Subcutaneous abdominal adipose tissue (tissue), 5 donors: ENCODE data around the gene CD59.
"Not testable (repeated sequence)": the region's sequence is repeated elsewhere in the genome, so short reads cannot be mapped to it uniquely, and the experiment has no call there.

Source experiments
- H3K27ac ChIP-seq: one replicate; pipeline ENCODE4 v1.7.0; 2013; ENCODE audit warnings: low read depth, mild to moderate bottlenecking, inconsistent platforms, low read length, moderate library complexity
- H3K27me3 ChIP-seq, 5 donors: one replicate each; pipeline ENCODE4 v1.7.0; 2013; ENCODE audit warnings: low read length in 5 of 5, inconsistent platforms in 1 of 5; ENCODE audit not compliant: control insufficient read depth in 5 of 5, insufficient read depth in 4 of 5
- H3K36me3 ChIP-seq, 5 donors: one replicate each; pipeline ENCODE4 v1.7.0; 2013; ENCODE audit warnings: low read length in 5 of 5; ENCODE audit not compliant: control insufficient read depth in 5 of 5, insufficient read depth in 5 of 5
- H3K4me1 ChIP-seq, 5 donors: one replicate each; pipeline ENCODE4 v1.7.0; 2013; ENCODE audit warnings: low read length in 5 of 5, mild to moderate bottlenecking in 3 of 5, moderate library complexity in 1 of 5; ENCODE audit not compliant: control insufficient read depth in 5 of 5, insufficient read depth in 5 of 5
- H3K4me3 ChIP-seq, 5 donors: one replicate each; pipeline ENCODE4 v1.7.0; 2013; ENCODE audit warnings: low read length in 5 of 5, low read depth in 1 of 5
- H3K9ac ChIP-seq, 5 donors: one replicate each; pipeline ENCODE4 v1.7.0; 2013; ENCODE audit warnings: low read length in 5 of 5, mild to moderate bottlenecking in 4 of 5, moderate library complexity in 3 of 5
- H3K9me3 ChIP-seq, 5 donors: one replicate each; pipeline ENCODE4 v1.7.0; 2013; ENCODE audit warnings: low read length in 5 of 5; ENCODE audit not compliant: control insufficient read depth in 5 of 5
- donor health status: healthy.
- donor health status: healthy.
- donor health status: healthy.
- donor health status: healthy.
- donor health status: healthy.

The CD59 gene

DNA sequence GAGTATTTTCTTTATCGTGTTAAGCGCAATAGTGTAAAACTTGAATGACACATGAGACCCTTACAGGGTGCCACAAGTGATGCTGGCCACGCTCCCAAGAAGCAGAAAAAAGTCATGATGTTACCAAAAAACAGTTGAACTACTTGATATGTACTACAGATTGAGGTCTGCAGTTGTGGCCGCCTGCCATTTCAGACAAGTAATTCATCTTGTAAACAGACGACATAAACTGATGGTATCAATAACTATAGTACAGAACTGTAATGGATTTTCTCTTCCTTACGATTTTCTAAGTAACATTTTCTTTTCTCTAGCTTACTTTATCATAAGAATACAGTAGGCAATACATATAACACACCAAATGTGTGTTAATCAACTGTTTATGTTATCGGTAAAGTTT, 5.5 kb downstream of the CD59 start:
- Histone ChIP-seq H3K36me3 (peaks cover 2 to 11% (median 4%) of the 10 kb centered on the region in 5 donors), H3K4me1 (peaks cover 0 to 50% (median 28%) of the 10 kb centered on the region in 5 donors), H3K4me3 (peak overlapping the region in 1 of 5 donors; percentile 40), H3K9me3 (no peaks in the 10 kb centered on the region), H3K9ac (no peak overlapping the region), H3K27ac (no peak overlapping the region), H3K27me3 (no peaks in the 10 kb centered on the region)

DNA sequence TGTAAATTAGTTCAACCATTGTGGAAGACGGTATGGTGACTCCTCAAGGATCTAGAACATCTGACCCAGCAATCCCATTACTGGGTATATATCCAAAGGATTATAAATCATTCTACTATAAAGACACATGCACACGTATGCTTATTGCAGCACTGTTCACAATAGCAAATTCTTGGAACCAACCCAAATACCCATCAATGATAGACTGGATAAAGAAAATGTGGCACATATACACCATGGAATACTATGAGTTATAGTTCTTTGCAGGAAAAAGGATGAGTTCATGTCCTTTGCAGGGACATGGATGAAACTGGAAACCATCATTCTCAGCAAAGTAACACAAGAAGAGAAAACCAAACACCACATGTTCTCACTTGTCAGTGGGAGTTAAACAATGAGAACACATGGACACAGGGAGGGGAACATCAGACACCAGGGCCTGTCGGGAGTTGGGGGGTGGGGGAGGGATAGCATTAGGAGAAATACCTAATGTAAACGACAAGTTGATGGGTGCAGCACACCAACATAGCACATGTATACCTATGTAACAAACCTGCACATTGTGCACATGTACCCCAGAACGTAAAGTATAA, 7.1 kb downstream of the CD59 start:
- not testable (repeated sequence) for H3K27ac ChIP-seq, H3K27me3 ChIP-seq, H3K9me3 ChIP-seq, H3K4me3 ChIP-seq, H3K9ac ChIP-seq
- Histone ChIP-seq H3K36me3 (peaks cover 2 to 11% (median 4%) of the 10 kb centered on the region in 5 donors), H3K4me1 (peaks cover 4 to 58% (median 28%) of the 10 kb centered on the region in 5 donors)

DNA sequence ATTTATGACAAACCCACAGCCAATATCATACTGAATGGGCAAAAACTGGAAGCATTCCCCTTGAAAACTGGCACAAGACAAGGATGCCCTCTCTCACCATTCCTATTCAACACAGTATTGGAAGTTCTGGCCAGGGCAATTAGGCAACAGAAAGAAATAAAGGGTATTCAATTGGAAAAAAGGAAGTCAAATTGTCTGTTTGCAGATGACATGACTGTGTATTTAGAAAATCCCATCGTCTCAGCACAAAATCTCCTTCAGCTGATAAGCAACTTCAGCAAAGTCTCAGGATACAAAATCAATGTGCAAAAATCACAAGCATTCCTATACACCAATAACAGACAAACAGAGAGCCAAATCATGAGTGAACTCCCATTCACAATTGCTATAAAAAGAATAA, 8.7 kb downstream of the CD59 start:
- not testable (repeated sequence) for H3K36me3 ChIP-seq, H3K9me3 ChIP-seq, H3K9ac ChIP-seq, H3K4me3 ChIP-seq, H3K27ac ChIP-seq, H3K27me3 ChIP-seq
- H3K4me1 ChIP-seq, result peaks cover 18 to 58% (median 36%) of the 10 kb centered on the region in 5 donors

DNA sequence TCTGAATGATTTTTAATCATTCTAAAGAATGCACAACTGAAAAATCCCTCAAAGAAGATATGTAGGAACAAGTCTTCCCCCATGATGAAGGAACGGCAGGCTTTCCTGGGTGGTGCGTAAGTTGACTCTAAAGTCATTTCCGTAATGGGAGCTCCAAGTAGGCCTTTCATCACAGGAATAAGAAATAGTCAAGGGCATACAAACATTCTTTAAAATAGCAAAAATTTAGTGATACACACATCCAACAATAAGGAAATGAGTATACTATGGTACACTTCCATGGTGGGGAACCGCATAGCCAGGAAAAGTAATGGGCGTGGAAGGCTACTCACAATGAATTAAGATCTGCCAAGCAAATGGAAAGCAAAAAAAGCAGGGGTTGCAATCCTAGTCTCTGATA, 10.7 kb downstream of the CD59 start:
- Histone ChIP-seq H3K9me3 (no peaks in the 10 kb centered on the region), H3K36me3 (peaks cover 0 to 20% (median 17%) of the 10 kb centered on the region in 5 donors), H3K27me3 (peaks cover 0 to 4% (median 0%) of the 10 kb centered on the region in 5 donors), H3K9ac (no peak overlapping the region), H3K27ac (peak overlapping the region; percentile 84), H3K4me3 (peak overlapping the region in 1 of 5 donors; percentile 11), H3K4me1 (peaks cover 22 to 60% (median 37%) of the 10 kb centered on the region in 5 donors)

DNA sequence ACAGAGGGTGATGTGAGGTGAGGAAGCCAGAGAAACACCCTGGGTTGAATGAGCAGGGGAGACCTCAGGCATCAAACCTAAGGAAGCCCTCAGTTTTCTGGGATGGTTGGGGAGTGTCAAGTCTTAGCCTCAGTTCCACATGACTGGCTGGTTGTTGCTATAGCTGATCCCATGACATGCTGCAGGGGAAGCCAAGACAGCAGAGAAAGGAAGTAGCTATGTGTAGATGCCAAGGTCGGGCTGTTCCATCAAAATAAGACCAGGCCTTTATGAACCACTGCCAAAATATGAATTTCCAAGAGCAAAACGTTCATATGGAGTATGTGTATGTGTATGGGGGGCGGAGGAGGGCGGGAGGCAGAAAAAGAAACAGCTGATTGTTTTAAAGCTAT, 11.6 kb downstream of the CD59 start:
- H3K9ac ChIP-seq, result peak overlapping the region in 2 of 5 donors; percentile 12 to 57
- no peaks in the 10 kb centered on the region for H3K9me3 ChIP-seq
- H3K4me1 ChIP-seq, result peaks cover 22 to 59% (median 34%) of the 10 kb centered on the region in 5 donors
- peak overlapping the region; percentile 84 for H3K27ac ChIP-seq
- H3K4me3 ChIP-seq, result peak overlapping the region in 3 of 5 donors; percentile 14 to 32 (median 30)
- H3K27me3 ChIP-seq, result peaks cover 0 to 4% (median 0%) of the 10 kb centered on the region in 5 donors
- peaks cover 5 to 27% (median 21%) of the 10 kb centered on the region in 5 donors for H3K36me3 ChIP-seq

DNA sequence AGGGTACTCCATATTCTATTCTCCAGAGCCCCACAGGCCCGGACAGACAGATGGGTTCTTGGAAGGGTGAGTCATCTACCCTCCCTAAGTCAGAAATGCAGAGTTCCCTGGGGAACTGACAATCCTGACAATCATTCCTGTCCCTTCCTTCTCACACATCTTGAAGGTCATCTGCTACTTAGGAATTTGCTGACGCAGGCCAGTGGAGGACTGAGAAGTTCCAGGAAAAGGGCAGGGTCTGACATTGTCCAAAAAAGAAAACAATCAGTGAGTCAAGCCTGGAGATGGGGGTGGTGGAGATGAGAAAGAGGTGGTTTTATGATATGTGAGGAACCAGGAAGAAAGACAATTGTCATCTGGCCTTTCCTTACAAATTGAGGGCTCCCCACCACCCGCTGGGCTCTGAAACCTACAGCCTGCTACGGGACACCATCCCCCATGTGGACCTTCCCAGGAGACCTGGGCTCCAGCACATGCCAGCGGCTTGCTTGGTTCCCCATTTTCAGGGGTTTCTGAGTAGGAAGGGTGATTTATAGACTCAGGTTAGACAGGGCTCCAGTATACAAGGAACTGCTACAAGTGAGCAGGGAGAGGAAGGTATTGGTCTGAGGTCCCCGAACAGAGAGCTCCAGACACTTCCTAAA, 12.9 kb downstream of the CD59 start:
- Histone ChIP-seq H3K27ac (peak overlapping the region; percentile 84), H3K27me3 (peaks cover 0 to 4% (median 0%) of the 10 kb centered on the region in 5 donors), H3K4me1 (peaks cover 22 to 57% (median 34%) of the 10 kb centered on the region in 5 donors), H3K36me3 (peaks cover 5 to 36% (median 34%) of the 10 kb centered on the region in 5 donors), H3K9ac (peak overlapping the region in 4 of 5 donors; percentile 5 to 77 (median 38)), H3K4me3 (peak overlapping the region; percentile 6 to 28 (median 15)), H3K9me3 (no peaks in the 10 kb centered on the region)

DNA sequence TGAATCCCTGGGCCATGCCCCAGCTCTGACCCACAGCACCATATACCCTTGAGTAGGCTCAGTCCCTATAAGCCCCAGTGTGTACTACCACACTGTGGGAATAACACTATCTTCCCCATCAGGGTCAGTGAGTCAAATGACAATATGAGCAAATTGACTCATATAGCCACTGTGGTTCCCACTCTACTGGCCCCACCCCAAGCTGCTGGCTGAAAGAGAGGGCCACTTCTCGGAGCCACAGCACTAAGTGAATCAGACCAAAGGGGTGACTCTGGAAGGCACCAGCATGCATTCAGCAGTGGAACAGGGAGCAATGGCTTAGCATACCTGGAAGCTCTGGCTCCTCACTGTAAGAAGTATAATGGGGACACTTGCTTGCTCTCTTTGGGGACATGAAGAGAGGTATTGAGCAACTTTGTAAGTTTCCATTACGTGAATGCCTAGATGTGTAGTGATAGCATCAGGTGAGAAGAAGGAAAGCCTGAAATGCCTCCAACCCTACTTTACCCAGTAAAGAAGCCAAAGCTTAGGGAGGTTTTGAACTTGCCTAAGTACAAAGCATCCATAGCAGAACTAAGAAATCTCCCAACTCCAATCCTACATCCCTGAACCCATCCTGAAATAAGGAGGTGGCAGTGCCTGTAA, 13.5 kb downstream of the CD59 start:
- peak overlapping the region in 3 of 5 donors; percentile 11 to 18 (median 12) for H3K4me3 ChIP-seq
- H3K9ac ChIP-seq, result peak overlapping the region in 4 of 5 donors; percentile 5 to 77 (median 46)
- peaks cover 0 to 4% (median 0%) of the 10 kb centered on the region in 5 donors for H3K27me3 ChIP-seq
- H3K4me1 ChIP-seq, result peaks cover 22 to 57% (median 34%) of the 10 kb centered on the region in 5 donors
- peak overlapping the region; percentile 84 for H3K27ac ChIP-seq
- H3K36me3 ChIP-seq, result peaks cover 5 to 37% (median 36%) of the 10 kb centered on the region in 5 donors
- no peaks in the 10 kb centered on the region for H3K9me3 ChIP-seq

DNA sequence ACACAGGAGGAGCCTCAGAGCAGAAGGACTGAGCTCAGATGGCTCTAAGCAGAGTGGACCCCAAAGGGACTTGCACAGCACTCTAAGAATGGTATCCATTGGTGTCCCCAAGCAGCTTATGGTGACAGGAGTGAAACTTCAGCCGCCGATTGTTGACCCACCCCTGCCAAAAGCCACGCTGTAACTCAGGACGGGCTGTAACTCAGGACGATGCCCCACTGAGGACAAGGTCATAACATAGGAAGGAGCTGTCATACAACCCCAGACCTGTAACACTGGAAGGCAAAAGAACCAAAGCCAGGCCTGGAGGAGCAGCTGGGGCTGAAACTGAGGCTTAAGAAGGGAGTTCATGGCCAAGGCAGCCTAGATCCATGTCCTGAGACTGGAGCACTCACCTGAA, 14.2 kb downstream of the CD59 start:
- no peaks in the 10 kb centered on the region for H3K9me3 ChIP-seq
- peaks cover 22 to 64% (median 34%) of the 10 kb centered on the region in 5 donors for H3K4me1 ChIP-seq
- H3K36me3 ChIP-seq, result peaks cover 11 to 44% (median 43%) of the 10 kb centered on the region in 5 donors
- peak overlapping the region; percentile 84 for H3K27ac ChIP-seq
- H3K9ac ChIP-seq, result peak overlapping the region in 3 of 5 donors; percentile 21 to 77 (median 69)
- H3K4me3 ChIP-seq, result no peak overlapping the region
- peaks cover 0 to 4% (median 0%) of the 10 kb centered on the region in 5 donors for H3K27me3 ChIP-seq

DNA sequence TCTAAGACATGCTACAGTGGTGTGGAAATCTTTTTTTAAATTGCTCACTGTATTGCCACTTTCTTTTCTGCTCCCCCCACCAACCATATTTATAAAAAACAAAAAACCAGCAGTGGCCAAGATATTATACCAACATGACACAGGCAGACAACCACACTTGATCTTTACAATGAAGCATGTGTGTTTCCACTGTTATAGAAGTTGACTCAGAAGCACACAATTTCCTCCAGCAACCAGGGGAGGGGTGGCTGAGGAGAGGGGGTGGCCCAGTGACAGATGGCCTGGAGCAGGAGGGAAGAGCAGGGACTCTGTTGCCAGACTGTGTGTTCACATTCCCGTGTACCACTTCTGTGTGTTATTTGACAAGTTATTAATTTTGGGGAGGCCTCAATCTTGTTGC, 14.8 kb downstream of the CD59 start:
- Histone ChIP-seq H3K4me1 (peaks cover 22 to 69% (median 34%) of the 10 kb centered on the region in 5 donors), H3K27ac (peak overlapping the region; percentile 84), H3K9ac (peak overlapping the region in 1 of 5 donors; percentile 77), H3K27me3 (peaks cover 0 to 4% (median 0%) of the 10 kb centered on the region in 5 donors), H3K4me3 (no peak overlapping the region), H3K9me3 (no peaks in the 10 kb centered on the region), H3K36me3 (peaks cover 11 to 50% (median 48%) of the 10 kb centered on the region in 5 donors)
